Osteocyte (in vitro differentiated cells): Measurements from ENCODE around the gene SLC6A20. TPM values are rescaled to one million over a fixed set of nuclear protein-coding genes. Genes with fewer than 3 reads are reported as not detected.

Experiments used
- DNase-seq: peaks from one replicate; pipeline ENCODE4 v3.0.0; 2021; ENCODE audit warnings: mixed read lengths; ENCODE audit not compliant: unreplicated experiment; ENCODE audit errors: extremely low spot score
- H3K27ac Mint-ChIP-seq: one replicate; pipeline ENCODE4 v1.8.0; 2021; ENCODE audit warnings: mild to moderate bottlenecking, mixed read lengths; ENCODE audit not compliant: unreplicated experiment
- H3K27me3 Mint-ChIP-seq: one replicate; pipeline ENCODE4 v1.8.0; 2021; ENCODE audit warnings: mixed read lengths; ENCODE audit not compliant: unreplicated experiment
- H3K36me3 Mint-ChIP-seq: one replicate; pipeline ENCODE4 v1.8.0; 2021; ENCODE audit warnings: mixed read lengths; ENCODE audit not compliant: unreplicated experiment
- H3K4me1 Mint-ChIP-seq: one replicate; pipeline ENCODE4 v1.8.0; 2021; ENCODE audit warnings: mixed read lengths; ENCODE audit not compliant: unreplicated experiment
- H3K4me3 Mint-ChIP-seq: one replicate; pipeline ENCODE4 v1.8.0; 2021; ENCODE audit warnings: mild to moderate bottlenecking, moderate library complexity, mixed read lengths; ENCODE audit not compliant: unreplicated experiment
- H3K9me3 Mint-ChIP-seq: one replicate; pipeline ENCODE4 v1.8.0; 2021; ENCODE audit warnings: mixed read lengths; ENCODE audit not compliant: unreplicated experiment
- CTCF ChIP-seq: fragments of 200-600 bp; sonication (generic); IDR thresholded peaks from 2 replicates; pipeline ENCODE4 v1.5.0; 2021; ENCODE audit warnings: antibody characterized with exemption, mild to moderate bottlenecking, moderate library complexity
- total RNA-seq: library from RNA; stranded (reverse); gene quantifications from 2 replicates; pipeline ENCODE4 v1.2.1, GENCODE V29; 2021

SLC6A20 gene
- total RNA-seq, 1 donor from 2014 or later: not detected

- Mint-ChIP-seq H3K27me3 (no peaks in the 10 kb centered on the region), H3K4me3 (no peak overlapping the region), H3K9me3 (no peaks in the 10 kb centered on the region), H3K27ac (no peak overlapping the region), H3K36me3 (peaks cover 56% of the 10 kb centered on the region), H3K4me1 (peaks cover 5% of the 10 kb centered on the region)
- no peak for TF ChIP-seq CTCF
- no peak for DNase-seq
These were observed 54.4 kb downstream of the SLC6A20 start for GRCh38 chr3:45741742-45742460.

- no peak for DNase-seq
- Mint-ChIP-seq H3K4me3 (no peak overlapping the region), H3K36me3 (peaks cover 63% of the 10 kb centered on the region), H3K27ac (no peak overlapping the region), H3K9me3 (no peaks in the 10 kb centered on the region), H3K4me1 (peaks cover 5% of the 10 kb centered on the region), H3K27me3 (no peaks in the 10 kb centered on the region)
- no peak for TF ChIP-seq CTCF
These were observed 55.1 kb downstream of the SLC6A20 start for GRCh38 chr3:45741247-45741646.

- no peak for DNase-seq
- Mint-ChIP-seq H3K27ac (no peak overlapping the region), H3K4me1 (peaks cover 5% of the 10 kb centered on the region)
These were observed 56.3 kb downstream of the SLC6A20 start for GRCh38 chr3:45739991-45740390.

GRCh38 chr3:45737234-45737633 is 59.1 kb downstream of the SLC6A20 start:
- Mint-ChIP-seq H3K9me3 (no peaks in the 10 kb centered on the region), H3K4me3 (no peak overlapping the region), H3K4me1 (peaks cover 5% of the 10 kb centered on the region), H3K27ac (no peak overlapping the region), H3K27me3 (no peaks in the 10 kb centered on the region), H3K36me3 (peaks cover 74% of the 10 kb centered on the region)
- TF ChIP-seq CTCF: no peak
- no peak for DNase-seq

More at GRCh38 chr3:45739991-45740390, 56.3 kb downstream of the SLC6A20 start:
- no peaks in the 10 kb centered on the region for H3K9me3 Mint-ChIP-seq
- peaks cover 70% of the 10 kb centered on the region for H3K36me3 Mint-ChIP-seq
- no peak overlapping the region for H3K4me3 Mint-ChIP-seq
- H3K27me3 Mint-ChIP-seq: no peaks in the 10 kb centered on the region
- TF ChIP-seq CTCF: no peak

GRCh38 chr3:45736707-45737106 is 59.6 kb downstream of the SLC6A20 start:
- no peak overlapping the region for H3K4me3 Mint-ChIP-seq
- no peak for DNase-seq
- TF ChIP-seq CTCF: no peak
- no peak overlapping the region for H3K27ac Mint-ChIP-seq
- H3K4me1 Mint-ChIP-seq: peaks cover 5% of the 10 kb centered on the region
- H3K36me3 Mint-ChIP-seq: peaks cover 74% of the 10 kb centered on the region
- no peaks in the 10 kb centered on the region for H3K9me3 Mint-ChIP-seq
- no peaks in the 10 kb centered on the region for H3K27me3 Mint-ChIP-seq
